Lower leg skin (tissue), 4 donors: ENCODE data around the gene MLF2. TPM values are rescaled to one million over a fixed set of nuclear protein-coding genes. Genes with fewer than 3 reads are reported as not detected.
A peak's percentile ranks its signal among the peaks of the same experiment; 100 is the strongest.
"Not testable (repeated sequence)": the region's sequence is repeated elsewhere in the genome, so short reads cannot be mapped to it uniquely, and the experiment has no call there.

Experiments used
- DNase-seq, 2 donors: peaks; one replicate each; pipeline ENCODE4 v3.0.0-alpha.2; 2019; ENCODE audit warnings: low spot score in 2 of 2
- H3K4me3 ChIP-seq: fragments of 200-600 bp; sonication (generic); 2 replicates; pipeline ENCODE4 v1.5.1; 2017; ENCODE audit warnings: mild to moderate bottlenecking, low read depth; ENCODE audit not compliant: poor library complexity, severe bottlenecking
- CTCF ChIP-seq, 3 donors: fragments of 450-650 bp; IDR thresholded peaks; one replicate each; pipeline ENCODE4 v1.5.1; 2016; ENCODE audit warnings: antibody characterized with exemption in 3 of 3, mild to moderate bottlenecking in 3 of 3, moderate library complexity in 2 of 3
- POLR2A ChIP-seq, 2 donors: fragments of 450-650 bp; IDR thresholded peaks; one replicate each; pipeline ENCODE4 v1.6.1; 2016 to 2017; ENCODE audit warnings: antibody characterized with exemption in 2 of 2, mild to moderate bottlenecking in 1 of 2, moderate library complexity in 1 of 2
- WGBS, 2 donors: methylation state at CpG; one replicate each; pipeline ENCODE4 v1.1.5; 2018; 5-methylcytosine and 5-hydroxymethylcytosine counted together
- intact Hi-C: fragments of 100-400 bp; cut with DNase I; formaldehyde crosslinking; loops from one replicate; pipeline ENCODE4 v1.15.0; 2023; ENCODE audit warnings: low total_unique reads
- total RNA-seq, 4 donors: library from RNA; depleted of rRNA; stranded (reverse); fragments of >200 nt; gene quantifications; one replicate each; pipeline ENCODE4 v1.1.0, GENCODE V29; 2016

Gene MLF2
- total RNA-seq, 4 donors from 2014 or later: 140 to 196 (median 175) TPM

GRCh38 chr12:6724409-6724797 is 28.5 kb downstream of the MLF2 start:
- no peak overlapping the region for H3K4me3 ChIP-seq
- DNase-seq: peak in 1 of 2 donors; percentile 21
- TF ChIP-seq CTCF (IDR thresholded peaks at IDR 0.05) (no peak), POLR2A (IDR thresholded peaks at IDR 0.05) (no peak)
- 5 to 10% methylated on average over 10 of the region's 10 CpGs for WGBS, 2 donors
- intact Hi-C loops: no loop called here

GRCh38 chr12:6723607-6724408 is 29.1 kb downstream of the MLF2 start, which contains the start of gene COPS7A:
COPS7A (plus strand) TSS chr12:6724046; CDS start chr12:6724657, 611 bp downstream.
- 0% methylated on average over 41 to 46 of the region's 49 CpGs for WGBS, 2 donors
- DNase-seq: peak; percentile 98 to 99
- peak within 1 kb of the TSS; percentile 23 for H3K4me3 ChIP-seq
- intact Hi-C loops: no loop called here
- TF ChIP-seq POLR2A (IDR thresholded peaks at IDR 0.05) (peak in 1 of 2 donors; percentile 29), CTCF (IDR thresholded peaks at IDR 0.05) (no peak)

GRCh38 chr12:6722863-6723262 is 30.1 kb downstream of the MLF2 start:
- intact Hi-C loops: no loop called here

GRCh38 chr12:6716874-6717437 is 36.0 kb downstream of the MLF2 start:
- H3K4me3 ChIP-seq: no peak overlapping the region
- WGBS, 2 donors: 88 to 90% methylated on average over 10 of the region's 10 CpGs
- intact Hi-C loops: no loop called here
- TF ChIP-seq POLR2A (IDR thresholded peaks at IDR 0.05) (no peak), CTCF (IDR thresholded peaks at IDR 0.05) (no peak)
- no peak for DNase-seq

More at GRCh38 chr12:6722863-6723262, 30.1 kb downstream of the MLF2 start:
- no peak overlapping the region for H3K4me3 ChIP-seq
- TF ChIP-seq POLR2A (IDR thresholded peaks at IDR 0.05) (no peak), CTCF (IDR thresholded peaks at IDR 0.05) (no peak)
- DNase-seq: no peak
- WGBS, 2 donors: 84 to 87% methylated on average over 3 of the region's 3 CpGs

- DNase-seq, intact Hi-C loops, H3K4me3 ChIP-seq: not testable (repeated sequence)
- WGBS, 2 donors: 91 to 93% methylated on average over 7 to 40 of the region's 41 CpGs
Observed at GRCh38 chr12:6716031-6716873, 36.7 kb downstream of the MLF2 start.

- H3K4me3 ChIP-seq: no peak overlapping the region
- DNase-seq: no peak
- intact Hi-C loops: no loop called here
- WGBS, 2 donors: 75 to 82% methylated on average over 16 of the region's 16 CpGs
- TF ChIP-seq CTCF (IDR thresholded peaks at IDR 0.05): no peak
- TF ChIP-seq POLR2A (IDR thresholded peaks at IDR 0.05): no peak
Observed at GRCh38 chr12:6708960-6709394, 44.0 kb downstream of the MLF2 start.

- H3K4me3 ChIP-seq, DNase-seq, intact Hi-C loops: not testable (repeated sequence)
- WGBS, 2 donors: 92 to 100% methylated on average over 5 to 21 of the region's 21 CpGs
Observed at GRCh38 chr12:6708351-6708750, 44.6 kb downstream of the MLF2 start.
